GM21786 (cell line): ENCODE measurements around the gene PNLIPRP2.

Experiments used
- ATAC-seq: cut with Tn5 transposase; IDR thresholded peaks from one replicate; pipeline ENCODE4 v1.9.1; 2021; ENCODE audit not compliant: unreplicated experiment

The PNLIPRP2 gene

DNA sequence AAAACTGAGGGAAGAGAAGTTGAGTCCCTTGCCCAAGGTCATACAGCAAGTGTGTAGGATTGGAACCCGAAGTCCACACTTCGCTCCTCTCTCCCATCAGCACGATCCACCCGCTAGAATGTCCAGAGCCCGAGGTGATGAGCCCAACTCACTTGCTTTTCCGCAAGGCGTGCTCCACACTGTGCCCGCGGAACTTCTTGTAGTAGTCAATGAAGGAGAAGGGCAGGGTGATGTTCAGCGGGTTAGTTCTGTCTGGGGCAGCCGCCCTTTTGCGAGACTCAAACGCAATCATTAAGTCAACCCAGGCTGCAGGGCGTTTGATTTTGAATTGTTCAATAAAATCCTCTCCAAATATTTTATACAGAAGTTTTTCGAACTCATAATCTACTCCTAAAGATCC, 58.6 kb downstream of the PNLIPRP2 start:
- no peak for ATAC-seq

GRCh38 chr10:116683166-116683565, 62.4 kb downstream of the PNLIPRP2 start:
- ATAC-seq: no peak

GRCh38 chr10:116683821-116684220, 63.1 kb downstream of the PNLIPRP2 start:
- no peak for ATAC-seq

DNA sequence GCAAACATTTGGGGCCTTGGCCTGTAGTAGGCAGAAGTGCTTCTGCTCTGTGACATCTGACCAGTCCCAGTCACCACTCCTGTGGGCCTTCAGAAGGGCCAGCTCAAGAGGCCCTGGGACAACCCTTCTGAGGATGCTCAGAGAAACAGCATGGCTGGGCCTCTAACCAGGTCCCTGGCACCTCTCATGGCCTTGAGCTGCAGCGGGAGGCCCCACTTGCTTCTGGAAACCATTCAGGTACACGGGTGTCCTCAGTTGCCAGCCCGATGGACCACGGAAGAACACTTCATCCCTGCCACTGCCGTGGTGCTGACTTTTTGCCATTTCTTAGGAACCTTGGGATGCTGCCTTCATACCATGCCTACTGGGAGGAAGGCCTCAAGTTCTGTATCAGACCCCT, 64.0 kb downstream of the PNLIPRP2 start:
- no peak for ATAC-seq

- no peak for ATAC-seq
These were observed 65.1 kb downstream of the PNLIPRP2 start for GRCh38 chr10:116685807-116686206.

- ATAC-seq: no peak
These were observed 65.9 kb downstream of the PNLIPRP2 start for GRCh38 chr10:116686632-116687031.

DNA sequence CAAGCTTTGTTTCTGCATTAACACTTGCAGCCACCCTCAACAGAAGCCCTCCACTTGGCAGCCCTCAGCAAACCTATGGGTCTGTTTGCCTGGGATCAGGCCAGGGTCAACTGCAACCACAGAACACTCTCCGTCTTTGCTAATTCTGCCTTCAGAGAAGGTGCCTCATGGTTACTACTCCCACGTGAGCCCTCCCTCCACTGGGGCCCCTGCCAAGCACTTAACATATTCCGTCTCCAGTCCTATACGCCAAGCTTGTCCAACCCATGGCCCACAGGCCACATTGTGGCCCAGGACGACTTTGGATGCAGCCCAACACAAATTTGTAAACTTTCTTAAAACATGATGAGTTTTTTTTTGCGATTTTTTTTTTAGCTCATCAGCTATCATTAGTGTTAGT, 66.9 kb downstream of the PNLIPRP2 start:
- no peak for ATAC-seq

DNA sequence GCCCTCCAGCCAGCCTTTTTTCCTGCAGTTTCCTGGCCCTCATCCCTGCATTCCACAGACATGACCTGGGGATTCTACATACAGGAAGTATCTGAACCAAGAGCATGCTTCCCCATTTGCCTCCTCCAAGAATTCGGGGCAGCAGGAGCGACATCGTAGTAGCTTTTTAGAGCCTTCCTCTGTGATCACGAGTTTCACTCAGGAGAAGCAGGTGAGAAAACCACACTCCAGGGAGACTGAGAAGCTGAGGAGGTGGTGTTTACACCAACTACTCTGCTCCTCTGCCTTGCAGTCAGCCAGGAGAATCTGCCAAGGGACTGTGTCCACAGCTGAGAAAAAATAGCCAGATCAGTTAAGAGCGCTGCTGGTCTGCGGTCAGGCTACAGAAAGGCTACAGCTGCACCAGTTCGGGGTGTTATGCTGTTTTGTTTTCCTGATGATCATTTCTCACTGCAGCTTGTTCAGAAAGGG, 67.5 kb downstream of the PNLIPRP2 start:
- ATAC-seq: no peak

GRCh38 chr10:116688741-116689495, 68.2 kb downstream of the PNLIPRP2 start:
- no peak for ATAC-seq

- no peak for ATAC-seq
These were observed 69.0 kb downstream of the PNLIPRP2 start for GRCh38 chr10:116689744-116690143.

DNA sequence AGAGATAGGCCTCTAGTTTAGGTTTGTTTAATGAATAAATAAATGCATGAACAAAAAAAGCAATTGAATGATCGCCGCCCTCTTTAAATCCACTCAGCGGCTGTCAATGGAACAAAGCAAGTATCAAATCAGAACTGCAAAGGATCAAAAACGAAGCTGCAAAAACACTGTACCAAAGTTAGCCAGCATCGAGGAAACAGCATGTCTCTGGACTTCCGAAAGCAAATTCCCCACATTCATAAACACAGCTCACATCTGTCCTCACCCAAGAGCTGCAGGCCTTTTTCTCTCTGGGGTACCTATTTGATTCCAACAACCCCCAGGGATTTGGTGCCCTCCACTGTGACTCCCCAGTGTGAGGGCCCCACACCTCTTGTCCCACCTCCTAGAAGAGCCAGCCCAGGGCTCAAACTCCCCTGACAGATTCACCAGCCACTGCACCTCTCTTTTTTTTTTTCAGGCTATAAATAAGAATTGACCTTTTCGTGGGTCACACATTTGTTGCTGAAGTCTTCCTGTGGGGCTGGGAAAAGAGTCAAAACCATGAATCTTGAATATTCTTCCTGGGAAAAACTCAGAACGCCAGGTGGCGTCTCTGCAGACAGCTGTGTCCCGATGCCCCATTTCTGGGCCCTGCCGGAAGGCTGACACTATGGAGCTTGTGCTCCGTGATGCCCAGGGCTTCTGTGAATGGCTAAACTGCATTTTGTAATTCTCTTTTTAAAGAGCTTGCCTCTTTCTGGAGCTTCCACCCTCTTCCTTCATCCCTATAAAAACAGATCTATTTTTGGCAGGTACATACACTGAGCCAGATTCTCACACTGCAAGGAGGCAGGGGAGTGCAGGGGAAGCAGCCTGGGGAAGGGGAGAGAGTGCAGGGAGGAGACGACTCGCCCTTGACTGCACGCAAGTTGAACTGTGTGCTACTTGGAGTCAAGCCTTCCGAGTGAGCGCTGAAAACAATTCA, 69.9 kb downstream of the PNLIPRP2 start:
- no peak for ATAC-seq

- no peak for ATAC-seq
These were observed 70.9 kb downstream of the PNLIPRP2 start for GRCh38 chr10:116691635-116692034.

GRCh38 chr10:116692225-116692624, 71.5 kb downstream of the PNLIPRP2 start:
- no peak for ATAC-seq

GRCh38 chr10:116694243-116694926, 73.6 kb downstream of the PNLIPRP2 start:
- no peak for ATAC-seq
